Measurements from ENCODE around the gene LRRC32.

- TF ChIP-seq, protein P1, sequence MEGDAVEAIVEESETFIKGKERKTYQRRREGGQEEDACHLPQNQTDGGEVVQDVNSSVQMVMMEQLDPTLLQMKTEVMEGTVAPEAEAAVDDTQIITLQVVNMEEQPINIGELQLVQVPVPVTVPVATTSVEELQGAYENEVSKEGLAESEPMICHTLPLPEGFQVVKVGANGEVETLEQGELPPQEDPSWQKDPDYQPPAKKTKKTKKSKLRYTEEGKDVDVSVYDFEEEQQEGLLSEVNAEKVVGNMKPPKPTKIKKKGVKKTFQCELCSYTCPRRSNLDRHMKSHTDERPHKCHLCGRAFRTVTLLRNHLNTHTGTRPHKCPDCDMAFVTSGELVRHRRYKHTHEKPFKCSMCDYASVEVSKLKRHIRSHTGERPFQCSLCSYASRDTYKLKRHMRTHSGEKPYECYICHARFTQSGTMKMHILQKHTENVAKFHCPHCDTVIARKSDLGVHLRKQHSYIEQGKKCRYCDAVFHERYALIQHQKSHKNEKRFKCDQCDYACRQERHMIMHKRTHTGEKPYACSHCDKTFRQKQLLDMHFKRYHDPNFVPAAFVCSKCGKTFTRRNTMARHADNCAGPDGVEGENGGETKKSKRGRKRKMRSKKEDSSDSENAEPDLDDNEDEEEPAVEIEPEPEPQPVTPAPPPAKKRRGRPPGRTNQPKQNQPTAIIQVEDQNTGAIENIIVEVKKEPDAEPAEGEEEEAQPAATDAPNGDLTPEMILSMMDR (conservative IDR thresholded peaks at IDR 0.05; ENCODE audit: low read depth, low read length): no peak
- no peak for TF ChIP-seq POLR2A (IDR thresholded peaks at IDR 0.05; ENCODE audit: low read depth, low read length)
- TF ChIP-seq CEBPB (IDR thresholded peaks at IDR 0.05; ENCODE audit: low read depth, low read length): no peak
- TF ChIP-seq BHLHE40 (IDR thresholded peaks at IDR 0.05; ENCODE audit: low read depth, low read length): no peak
- no peak for TF ChIP-seq RAD21 (IDR thresholded peaks at IDR 0.05; ENCODE audit: low read length)
These were observed 33.2 kb upstream of the LRRC32 start for GRCh38 chr11:76703707-76704106.

Data from IMR-90 (cell line).